GM13977 (cell line): ENCODE results near the gene SP2.

Experiments
- DNase-seq: peaks from one replicate; pipeline ENCODE4 v3.0.0; 2012; ENCODE audit warnings: low spot score
- CTCF ChIP-seq: IDR thresholded peaks from 2 replicates; pipeline ENCODE4 v1.5.1; 2012; ENCODE audit warnings: mild to moderate bottlenecking, control low read depth; ENCODE audit not compliant: insufficient read depth; ENCODE audit errors: extremely low read depth, missing control alignments
- in situ Hi-C: fragments of 300-500 bp; cut with MboI; formaldehyde crosslinking; loops from one replicate; pipeline ENCODE4 v1.12.0; 2022; ENCODE audit warnings: low sequenced_read_pairs, low pct_unique_long_range_greater_than_20kb, mixed read lengths, inconsistent platforms; ENCODE audit not compliant: unreplicated experiment

The SP2 gene

DNA sequence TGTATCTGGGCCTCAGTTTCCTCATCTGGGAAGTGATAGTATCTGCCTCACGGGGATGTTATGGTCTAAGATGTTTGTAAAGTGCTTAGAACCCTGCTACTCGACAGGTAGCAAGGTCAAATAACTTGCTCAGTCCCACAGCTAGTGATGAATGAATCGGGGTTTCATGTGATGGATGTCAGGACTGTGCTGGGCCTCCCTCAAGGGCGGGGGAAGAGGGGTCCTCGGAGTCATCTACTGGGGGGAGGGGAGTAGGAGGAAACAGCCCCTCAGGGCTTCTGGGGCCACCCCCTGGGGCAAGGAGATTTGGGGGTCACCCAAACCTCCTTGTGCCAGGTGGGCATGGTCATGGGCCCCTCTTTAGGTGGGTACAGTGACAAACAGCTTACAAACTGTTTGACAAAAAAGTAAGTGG is 46.1 kb downstream of the SP2 start:
- in situ Hi-C loops: no loop called here
- no peak for TF ChIP-seq CTCF
- no peak for DNase-seq

- in situ Hi-C loops: no loop called here
- no peak for TF ChIP-seq CTCF
- DNase-seq: no peak
Observed at GRCh38 chr17:47942568-47942967, 46.5 kb downstream of the SP2 start.

DNA sequence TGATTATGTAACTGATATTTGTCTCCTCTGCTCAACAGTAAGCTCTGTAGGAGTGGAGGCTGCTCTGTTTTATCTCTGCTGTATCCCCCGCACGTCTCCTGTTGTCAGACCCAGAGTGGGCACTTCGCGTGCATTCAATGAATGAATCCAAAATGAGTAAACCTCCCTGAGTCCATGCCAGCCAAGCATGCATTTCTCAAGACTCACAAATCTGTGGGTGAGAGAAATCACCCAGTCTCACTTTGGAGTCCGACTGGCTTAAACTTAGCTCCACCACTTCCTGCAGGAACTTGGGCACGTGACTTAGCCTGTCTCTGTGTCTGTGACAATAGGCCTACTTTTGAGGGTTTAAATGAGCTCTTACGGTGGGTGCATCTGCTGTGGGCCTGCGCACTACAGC is 49.0 kb downstream of the SP2 start:
- no peak for DNase-seq
- in situ Hi-C loops: no loop called here
- no peak for TF ChIP-seq CTCF

GRCh38 chr17:47945529-47946508 is 49.8 kb downstream of the SP2 start:
- DNase-seq: no peak
- in situ Hi-C loops: no loop called here
- no peak for TF ChIP-seq CTCF

- in situ Hi-C loops: no loop called here
- no peak for TF ChIP-seq CTCF
- DNase-seq: no peak
Observed at GRCh38 chr17:47946516-47946915, 50.5 kb downstream of the SP2 start.

- DNase-seq: peak; percentile 90
- in situ Hi-C loops: no loop called here
- peak; percentile 85 for TF ChIP-seq CTCF
Observed at GRCh38 chr17:47946929-47947397, 50.9 kb downstream of the SP2 start.
